GM18907 (cell line): ENCODE results near the gene PCBP1.
A peak's percentile ranks its signal among the peaks of the same experiment; 100 is the strongest.
"Not testable (repeated sequence)": the region's sequence is repeated elsewhere in the genome, so short reads cannot be mapped to it uniquely, and the experiment has no call there.

ENCODE experiments used
- ATAC-seq: cut with Tn5 transposase; IDR thresholded peaks from one replicate; pipeline ENCODE4 v1.9.1; 2021; ENCODE audit warnings: mild to moderate bottlenecking, moderate library complexity; ENCODE audit not compliant: unreplicated experiment

Gene PCBP1

GRCh38 chr2:70095720-70096670 lies 8.7 kb downstream of the PCBP1 start:
- peak; percentile 7 for ATAC-seq

DNA sequence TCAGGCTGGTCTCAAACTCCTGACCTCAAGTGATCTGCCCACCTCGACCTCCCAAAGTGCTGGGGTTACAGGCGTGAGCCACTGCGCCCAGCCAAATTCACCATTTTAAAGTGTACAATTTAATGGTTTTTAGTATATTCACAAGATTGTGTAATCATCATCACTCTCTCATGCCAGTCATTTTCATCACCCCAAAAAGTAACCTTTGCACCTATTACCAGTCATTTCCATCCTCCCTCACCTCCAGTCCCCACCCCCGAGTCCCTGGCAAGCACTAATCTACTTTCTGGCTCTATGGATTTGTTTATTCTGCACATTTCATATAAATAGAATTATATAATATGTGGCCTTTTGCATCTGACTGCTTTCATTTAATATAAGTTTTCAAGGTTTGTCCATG lies 10.8 kb downstream of the PCBP1 start:
- ATAC-seq = no peak

- ATAC-seq = no peak
Observed at GRCh38 chr2:70099270-70099669, 12.0 kb downstream of the PCBP1 start.

DNA sequence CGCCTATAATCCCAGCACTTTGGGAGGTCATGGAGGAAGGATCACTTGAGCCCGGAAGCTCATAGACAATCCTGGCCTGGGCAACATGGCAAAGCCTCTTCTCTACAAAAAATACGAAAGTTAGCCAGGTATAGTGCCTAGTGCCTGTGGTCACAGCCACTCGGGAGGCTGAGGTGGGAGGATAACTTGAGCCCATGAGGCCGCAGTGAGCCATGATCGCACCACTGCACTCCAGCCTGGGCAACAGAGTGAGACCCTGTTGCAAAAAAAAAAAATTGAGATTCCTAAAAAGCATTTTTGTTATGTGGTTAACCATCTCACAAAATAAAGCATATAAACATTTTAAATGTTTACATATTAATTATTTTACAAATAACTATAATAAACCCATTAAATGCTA lies 13.9 kb downstream of the PCBP1 start:
- ATAC-seq = no peak

- not testable (repeated sequence) for ATAC-seq
Observed at GRCh38 chr2:70101686-70102085, 14.4 kb downstream of the PCBP1 start.

GRCh38 chr2:70102323-70102905 lies 15.1 kb downstream of the PCBP1 start:
- ATAC-seq = not testable (repeated sequence)

DNA sequence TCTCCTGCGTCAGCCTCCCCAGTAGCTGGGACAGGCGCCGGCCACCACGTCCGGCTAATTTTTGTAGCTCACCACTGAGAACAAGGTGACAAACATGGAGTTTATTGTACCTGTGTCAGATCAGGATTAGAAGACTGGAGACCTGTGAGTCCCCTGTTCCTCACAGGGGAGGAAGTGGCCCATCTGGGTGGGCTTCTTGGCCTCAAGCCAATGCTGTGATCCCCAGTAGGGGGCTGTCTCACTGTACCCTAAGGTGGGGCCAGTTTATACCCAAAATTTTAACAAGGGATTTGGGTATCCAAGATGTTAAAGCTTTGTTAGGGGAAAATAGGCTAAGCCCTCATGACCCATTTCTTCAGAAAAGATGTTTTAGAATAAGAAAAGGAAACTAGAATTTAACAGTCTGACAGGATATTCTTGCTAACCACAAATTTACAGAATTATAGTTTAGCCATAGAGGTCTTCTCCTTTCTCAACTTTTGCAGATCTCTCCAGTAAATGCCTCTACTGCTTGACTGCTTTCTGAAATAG lies 16.3 kb downstream of the PCBP1 start:
- no peak for ATAC-seq

- ATAC-seq = no peak
Observed at GRCh38 chr2:70104231-70105111, 17.2 kb downstream of the PCBP1 start.

- ATAC-seq = not testable (repeated sequence)
Observed at GRCh38 chr2:70106138-70106537, 18.9 kb downstream of the PCBP1 start.

GRCh38 chr2:70110397-70110796 lies 23.1 kb downstream of the PCBP1 start:
- ATAC-seq = not testable (repeated sequence)

GRCh38 chr2:70111752-70112591 lies 24.7 kb downstream of the PCBP1 start:
- ATAC-seq = no peak

DNA sequence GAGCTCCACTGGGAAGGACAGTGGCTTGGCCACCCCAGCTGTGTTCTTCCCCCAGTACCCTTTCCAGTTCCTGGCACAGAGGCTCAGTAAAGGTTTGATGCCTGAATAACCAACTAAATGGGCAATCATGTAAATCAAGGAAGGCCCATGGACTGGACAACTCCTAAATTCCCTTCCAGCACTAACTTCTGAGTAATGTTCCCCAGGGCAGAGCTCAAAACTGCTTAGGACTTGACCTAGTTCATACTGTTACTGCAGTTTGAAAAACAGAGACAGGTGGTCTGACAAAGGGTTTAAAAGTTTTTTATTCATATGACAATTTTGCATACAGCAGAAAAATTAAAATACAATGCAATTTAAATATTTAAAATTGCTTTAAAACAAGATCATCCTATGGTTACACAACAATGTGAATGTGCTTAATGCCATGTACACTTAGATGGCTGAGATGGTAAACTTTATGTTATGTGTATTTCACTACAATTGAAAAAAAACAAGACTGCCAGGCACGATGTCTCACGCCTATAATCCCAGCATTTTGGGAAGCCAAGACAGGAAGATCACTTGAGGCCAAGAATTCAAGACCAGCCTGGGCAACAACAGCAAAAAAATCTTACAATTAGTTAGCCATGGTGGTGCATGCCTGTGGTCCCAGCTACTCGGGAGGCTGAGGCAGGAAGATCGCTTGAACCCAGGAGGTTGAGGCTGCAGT lies 26.2 kb downstream of the PCBP1 start:
- no peak for ATAC-seq

GRCh38 chr2:70115646-70116442 lies 28.6 kb downstream of the PCBP1 start:
- peak; percentile 56 for ATAC-seq

DNA sequence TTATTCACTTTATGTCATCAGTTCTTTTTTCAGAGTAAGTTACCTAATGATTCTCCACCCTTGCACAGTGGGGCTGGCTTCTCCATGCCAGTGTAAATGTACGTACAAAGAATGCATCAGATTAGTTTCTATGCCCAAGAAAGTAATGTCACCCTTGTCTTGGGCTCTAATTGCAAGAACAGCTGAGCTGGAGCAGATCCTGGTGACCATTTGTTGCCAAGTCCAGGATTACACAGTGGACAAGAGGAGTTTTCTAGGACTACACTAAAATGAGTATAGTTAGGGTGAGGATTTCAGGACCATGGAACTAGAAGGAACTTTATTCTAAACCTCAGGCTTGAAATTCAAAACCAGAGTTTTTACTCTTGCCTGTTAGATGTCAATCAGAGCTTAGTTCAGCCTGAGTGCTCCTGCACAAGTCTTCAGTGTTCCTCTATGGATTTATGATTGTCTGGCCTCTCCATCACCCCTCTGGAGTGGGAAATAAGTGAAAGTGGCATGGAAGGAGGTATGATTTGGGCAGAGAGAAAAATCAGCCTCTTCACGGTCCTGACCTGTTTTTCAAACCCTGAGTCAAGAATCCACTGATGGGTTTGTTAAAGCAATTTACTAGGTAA lies 29.8 kb downstream of the PCBP1 start:
- no peak for ATAC-seq

DNA sequence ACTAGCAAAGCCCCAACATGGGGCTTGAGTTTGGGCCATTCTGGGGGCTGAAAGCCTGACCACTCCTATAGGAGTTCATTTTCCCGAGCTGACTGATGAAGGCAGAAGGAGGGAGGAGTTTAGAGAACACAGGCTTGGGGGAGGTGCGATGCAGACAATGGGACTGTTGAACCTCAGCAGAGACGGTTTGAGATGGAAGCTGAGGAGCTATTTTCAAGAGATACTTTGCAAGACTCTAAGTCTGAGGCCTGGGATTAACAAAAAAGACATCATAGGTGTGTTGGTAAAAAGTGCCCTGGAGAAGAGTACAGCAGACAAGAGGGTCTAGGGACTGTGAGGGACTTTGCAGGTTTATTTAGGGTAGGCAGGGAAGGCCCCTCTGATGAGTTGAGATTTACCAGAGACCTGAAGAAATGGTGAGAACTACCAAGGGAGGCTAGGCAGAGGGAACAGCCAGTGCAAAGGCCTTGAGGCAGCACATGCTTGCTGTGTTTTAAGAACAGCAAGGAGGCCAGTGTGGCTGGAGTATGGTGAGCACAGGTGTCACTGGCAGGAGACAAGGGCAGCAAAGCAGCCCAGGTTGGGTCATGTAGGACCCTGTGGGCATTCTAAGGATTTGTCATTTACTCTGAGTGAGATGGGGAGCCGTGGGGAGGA lies 31.6 kb downstream of the PCBP1 start:
- ATAC-seq = no peak

DNA sequence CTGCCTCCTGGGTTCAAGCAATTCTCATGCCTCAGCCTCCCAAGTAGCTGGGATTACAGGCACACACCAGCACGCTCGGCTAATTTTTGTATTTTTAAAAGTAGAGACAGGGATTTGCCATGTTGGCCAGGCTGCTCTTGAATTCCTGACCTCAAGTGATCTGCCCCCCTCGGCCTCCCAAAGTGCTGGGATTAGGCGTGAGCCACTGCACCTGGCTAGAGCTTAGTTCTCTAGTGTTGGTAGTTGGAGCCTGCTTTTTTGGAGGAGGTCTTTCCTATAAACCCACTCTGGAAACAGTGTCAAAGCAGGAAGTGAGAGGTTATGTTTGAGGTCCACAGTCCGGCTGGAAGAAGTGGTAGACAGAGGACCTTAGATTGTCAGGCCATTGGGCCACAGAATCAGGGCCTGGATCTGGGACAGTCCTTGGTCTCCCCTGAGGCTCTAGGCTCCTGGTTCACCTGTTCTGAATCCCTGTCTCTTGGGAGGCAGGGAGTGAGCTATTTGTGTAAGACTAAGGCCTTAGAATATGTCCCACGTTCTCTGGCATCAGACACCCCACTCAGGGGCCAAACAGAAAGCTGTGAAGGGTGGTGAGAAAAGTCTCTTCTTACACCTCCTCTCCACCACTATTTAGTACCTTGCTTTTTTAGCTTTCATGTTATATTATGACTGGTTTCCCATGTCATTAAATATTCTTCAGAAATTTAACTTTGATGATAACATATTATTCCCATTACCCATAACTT lies 34.5 kb downstream of the PCBP1 start:
- no peak for ATAC-seq

- ATAC-seq = no peak
Observed at GRCh38 chr2:70122470-70122869, 35.2 kb downstream of the PCBP1 start.
